ENCODE measurements around the gene HBM.
A peak's percentile ranks its signal among the peaks of the same experiment; 100 is the strongest.

DNA sequence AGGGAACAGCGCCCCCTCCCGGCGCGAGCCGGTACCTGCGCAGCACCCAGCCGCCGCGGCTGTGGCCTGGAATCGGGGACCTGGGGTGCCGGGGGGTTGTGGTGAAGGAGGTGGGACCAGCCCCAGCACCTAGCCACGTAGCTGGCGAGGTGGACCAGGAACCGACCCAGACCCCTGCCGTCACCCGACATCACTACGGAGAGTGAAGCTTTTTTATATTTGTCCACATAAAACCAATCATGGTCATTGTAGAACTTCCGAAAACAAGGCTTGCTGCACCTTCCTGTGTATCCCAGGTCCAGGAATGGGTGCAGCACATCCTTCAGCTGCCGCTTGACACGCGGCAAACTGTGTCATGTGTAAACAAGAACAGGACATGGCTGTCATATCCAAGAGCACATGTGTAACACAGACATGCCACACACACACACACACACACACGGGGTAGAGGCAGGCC is 15.8 kb downstream of the HBM start:
- TF ChIP-seq, protein P1, sequence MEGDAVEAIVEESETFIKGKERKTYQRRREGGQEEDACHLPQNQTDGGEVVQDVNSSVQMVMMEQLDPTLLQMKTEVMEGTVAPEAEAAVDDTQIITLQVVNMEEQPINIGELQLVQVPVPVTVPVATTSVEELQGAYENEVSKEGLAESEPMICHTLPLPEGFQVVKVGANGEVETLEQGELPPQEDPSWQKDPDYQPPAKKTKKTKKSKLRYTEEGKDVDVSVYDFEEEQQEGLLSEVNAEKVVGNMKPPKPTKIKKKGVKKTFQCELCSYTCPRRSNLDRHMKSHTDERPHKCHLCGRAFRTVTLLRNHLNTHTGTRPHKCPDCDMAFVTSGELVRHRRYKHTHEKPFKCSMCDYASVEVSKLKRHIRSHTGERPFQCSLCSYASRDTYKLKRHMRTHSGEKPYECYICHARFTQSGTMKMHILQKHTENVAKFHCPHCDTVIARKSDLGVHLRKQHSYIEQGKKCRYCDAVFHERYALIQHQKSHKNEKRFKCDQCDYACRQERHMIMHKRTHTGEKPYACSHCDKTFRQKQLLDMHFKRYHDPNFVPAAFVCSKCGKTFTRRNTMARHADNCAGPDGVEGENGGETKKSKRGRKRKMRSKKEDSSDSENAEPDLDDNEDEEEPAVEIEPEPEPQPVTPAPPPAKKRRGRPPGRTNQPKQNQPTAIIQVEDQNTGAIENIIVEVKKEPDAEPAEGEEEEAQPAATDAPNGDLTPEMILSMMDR (IDR thresholded peaks at IDR 0.05), result peak; percentile 90 to 93 (median 91)
- TF ChIP-seq POLR2A (IDR thresholded peaks at IDR 0.05) (no peak), POLR2AphosphoS5 (IDR thresholded peaks at IDR 0.05) (no peak)
